HG03095 (cell line): ENCODE results near the gene FBXO31.
"Not testable (repeated sequence)": the region's sequence is repeated elsewhere in the genome, so short reads cannot be mapped to it uniquely, and the experiment has no call there.

ENCODE experiments used
- ATAC-seq: cut with Tn5 transposase; IDR thresholded peaks from one replicate; pipeline ENCODE4 v1.9.1; 2021; ENCODE audit warnings: moderate library complexity; ENCODE audit not compliant: unreplicated experiment

FBXO31 gene

GRCh38 chr16:87387942-87388817, 4.6 kb upstream of the FBXO31 start:
- ATAC-seq = peak; percentile 51

- ATAC-seq = not testable (repeated sequence)
Measured at GRCh38 chr16:87384875-87385167, 1.2 kb upstream of the FBXO31 start.

- peak; percentile 1 for ATAC-seq
Measured at GRCh38 chr16:87384162-87384874, 742 bp upstream of the FBXO31 start.

DNA sequence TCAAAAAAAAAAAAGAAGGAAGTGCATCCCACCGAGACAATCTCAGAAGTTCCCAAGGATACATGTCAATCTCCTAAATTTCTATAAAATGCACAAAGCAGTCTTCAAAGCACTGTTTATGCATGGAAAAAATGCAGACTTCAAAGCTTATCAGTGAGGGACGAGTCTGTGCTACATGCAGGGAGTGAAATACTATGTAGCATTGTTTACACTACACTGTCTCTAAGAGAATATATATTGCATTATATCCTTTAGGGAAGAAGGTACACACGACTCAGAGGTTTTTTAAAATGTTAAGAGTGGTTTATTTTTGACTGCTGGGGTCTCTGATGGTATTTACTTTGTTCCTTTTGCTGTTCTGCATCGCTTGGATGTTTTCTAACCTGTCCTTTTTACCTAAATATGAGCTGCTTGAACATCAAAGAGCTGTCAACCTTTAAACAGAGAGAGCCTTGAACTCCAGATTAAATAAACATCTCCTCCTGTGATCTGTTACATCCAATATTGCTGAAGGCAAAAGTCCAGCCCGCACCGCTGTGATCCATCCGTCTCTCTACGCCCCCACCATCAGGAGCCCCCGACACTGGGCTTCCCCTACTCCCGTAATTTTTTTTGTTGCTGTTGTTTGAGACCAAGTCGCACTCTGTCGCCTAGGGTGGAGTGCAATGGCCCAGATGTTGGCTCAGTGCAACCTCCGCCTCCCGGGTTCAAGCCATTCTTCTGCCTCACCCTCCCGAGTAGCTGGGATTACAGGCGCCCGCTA, 1.4 kb downstream of the FBXO31 start:
- ATAC-seq = no peak

GRCh38 chr16:87380881-87381280, 2.7 kb downstream of the FBXO31 start:
- no peak for ATAC-seq

DNA sequence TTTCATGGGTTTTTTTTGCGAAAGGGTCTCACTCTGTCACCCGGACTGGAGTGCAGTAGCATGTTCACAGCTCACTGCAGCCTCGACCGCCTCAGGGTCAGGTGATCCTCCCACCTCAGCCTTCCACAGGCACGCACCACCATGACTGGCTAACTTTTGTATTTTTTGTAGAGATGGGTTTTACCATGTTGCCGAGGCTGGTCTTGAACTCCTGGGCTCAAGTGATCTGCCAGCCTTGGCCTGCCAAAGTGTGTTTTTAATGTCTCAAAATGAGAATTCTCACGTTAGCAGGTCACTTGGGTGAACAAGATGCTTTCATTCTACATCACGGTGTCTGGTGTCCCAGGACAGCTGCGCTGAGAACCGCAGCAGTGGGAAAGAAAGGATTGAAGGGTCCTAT, 3.2 kb downstream of the FBXO31 start:
- ATAC-seq = no peak

- not testable (repeated sequence) for ATAC-seq
Measured at GRCh38 chr16:87379312-87379752, 4.2 kb downstream of the FBXO31 start.

GRCh38 chr16:87376660-87377059, 6.9 kb downstream of the FBXO31 start:
- ATAC-seq = no peak

- ATAC-seq = no peak
Measured at GRCh38 chr16:87375426-87376135, 8.0 kb downstream of the FBXO31 start.

DNA sequence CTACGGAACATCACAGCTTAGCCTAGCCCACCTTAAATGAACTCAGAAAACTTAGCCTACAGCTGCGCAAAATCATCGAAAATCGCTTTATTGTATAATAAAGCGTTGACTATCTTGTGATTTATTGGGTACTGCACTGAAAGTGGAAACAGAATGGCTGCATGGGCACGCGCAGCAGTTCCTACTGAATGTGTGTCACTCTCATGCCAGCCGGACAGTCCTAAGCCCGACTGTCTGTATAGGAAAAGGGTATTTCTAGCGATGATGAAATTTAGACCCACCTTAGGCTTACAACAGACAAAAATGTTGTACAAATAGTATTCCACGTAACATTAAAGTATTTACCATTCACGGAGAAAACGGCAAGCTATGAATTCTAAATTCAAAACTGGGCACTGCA, 9.3 kb downstream of the FBXO31 start:
- ATAC-seq = no peak

GRCh38 chr16:87372305-87372704, 11.3 kb downstream of the FBXO31 start:
- ATAC-seq = no peak

- ATAC-seq = no peak
Measured at GRCh38 chr16:87371261-87371866, 12.2 kb downstream of the FBXO31 start.

- ATAC-seq = no peak
Measured at GRCh38 chr16:87369796-87370719, 13.5 kb downstream of the FBXO31 start.

GRCh38 chr16:87369117-87369765, 14.3 kb downstream of the FBXO31 start:
- ATAC-seq = no peak

DNA sequence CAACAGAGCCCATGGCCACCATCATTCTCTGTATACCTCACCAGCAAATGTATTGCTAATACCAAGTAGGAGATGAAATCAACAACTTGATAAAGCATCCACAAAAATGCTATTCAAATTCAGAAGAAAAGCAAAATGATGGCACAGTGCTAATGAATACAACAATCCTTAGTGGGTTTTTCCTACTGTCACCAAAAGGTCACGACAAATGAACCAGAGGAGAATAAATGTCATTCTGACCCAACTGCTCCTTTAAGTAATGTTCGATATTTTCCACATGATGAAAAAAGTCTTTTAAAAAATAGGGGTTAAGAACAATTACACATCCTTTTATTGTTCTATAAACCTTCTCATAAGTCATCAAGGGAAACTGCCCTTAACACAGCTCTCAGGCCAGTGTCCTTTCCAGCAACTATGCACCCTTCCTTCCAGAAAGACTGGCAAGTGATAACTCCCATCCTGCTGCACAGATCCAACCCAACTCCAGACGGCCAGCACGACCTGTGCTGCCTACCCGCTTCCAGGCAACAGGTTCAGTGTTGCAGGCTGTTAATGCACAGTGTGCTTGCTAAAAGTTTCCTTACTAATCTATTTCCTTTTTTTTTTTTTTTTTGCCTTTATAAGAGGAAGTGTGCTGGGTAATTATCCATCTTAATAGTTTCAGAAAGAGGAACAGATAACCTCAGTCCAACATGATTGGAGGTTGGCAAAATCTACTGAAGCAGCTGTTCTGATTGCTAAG, 15.4 kb downstream of the FBXO31 start:
- ATAC-seq = no peak

GRCh38 chr16:87367529-87367928, 16.0 kb downstream of the FBXO31 start:
- no peak for ATAC-seq

- no peak for ATAC-seq
Measured at GRCh38 chr16:87366930-87367329, 16.6 kb downstream of the FBXO31 start.

DNA sequence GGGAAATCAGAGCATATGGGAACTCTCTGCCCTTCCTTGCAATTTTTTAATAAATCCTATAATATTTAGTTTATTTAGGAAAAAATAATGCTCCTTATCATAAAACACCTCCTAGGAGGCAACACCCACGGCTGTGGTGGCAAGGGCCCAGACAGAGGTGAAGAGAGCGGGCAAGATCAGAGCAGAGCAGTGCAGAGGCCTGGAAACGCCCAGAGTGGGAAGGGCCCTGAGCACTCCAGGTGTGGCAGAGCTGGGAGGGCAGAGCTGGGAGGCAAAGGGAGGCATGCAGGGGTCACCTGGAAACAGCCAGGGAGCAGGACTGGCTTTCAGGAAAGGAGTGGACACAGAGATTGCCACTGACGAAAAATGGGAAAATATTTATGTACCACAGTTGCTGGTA, 17.3 kb downstream of the FBXO31 start:
- ATAC-seq = no peak
